ENCODE measurements around the gene NFE2L3. TPM values are rescaled to one million over a fixed set of nuclear protein-coding genes. Genes with fewer than 3 reads are reported as not detected.
"Not testable (repeated sequence)": the region's sequence is repeated elsewhere in the genome, so short reads cannot be mapped to it uniquely, and the experiment has no call there.

The NFE2L3 gene, protein sequence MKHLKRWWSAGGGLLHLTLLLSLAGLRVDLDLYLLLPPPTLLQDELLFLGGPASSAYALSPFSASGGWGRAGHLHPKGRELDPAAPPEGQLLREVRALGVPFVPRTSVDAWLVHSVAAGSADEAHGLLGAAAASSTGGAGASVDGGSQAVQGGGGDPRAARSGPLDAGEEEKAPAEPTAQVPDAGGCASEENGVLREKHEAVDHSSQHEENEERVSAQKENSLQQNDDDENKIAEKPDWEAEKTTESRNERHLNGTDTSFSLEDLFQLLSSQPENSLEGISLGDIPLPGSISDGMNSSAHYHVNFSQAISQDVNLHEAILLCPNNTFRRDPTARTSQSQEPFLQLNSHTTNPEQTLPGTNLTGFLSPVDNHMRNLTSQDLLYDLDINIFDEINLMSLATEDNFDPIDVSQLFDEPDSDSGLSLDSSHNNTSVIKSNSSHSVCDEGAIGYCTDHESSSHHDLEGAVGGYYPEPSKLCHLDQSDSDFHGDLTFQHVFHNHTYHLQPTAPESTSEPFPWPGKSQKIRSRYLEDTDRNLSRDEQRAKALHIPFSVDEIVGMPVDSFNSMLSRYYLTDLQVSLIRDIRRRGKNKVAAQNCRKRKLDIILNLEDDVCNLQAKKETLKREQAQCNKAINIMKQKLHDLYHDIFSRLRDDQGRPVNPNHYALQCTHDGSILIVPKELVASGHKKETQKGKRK
- polyA plus RNA-seq (ENCODE audit: insufficient read length in 12 of 12), result 10 to 100 TPM in 1 of 12 donors, 1 to 10 TPM in 10, not detected in 1; 2.4 to 14.8 (median 5.2) TPM
- long read RNA-seq, donor 1, transcript NFE2L3-202 (1 exons, 2,258 nt), result major isoform, 16 of 1,496 reads
- long read RNA-seq, donor 1, partial matches to known transcripts, result 1,363 of 1,496 reads
- long read RNA-seq, donor 1, other reads (novel, unspliced or antisense), result 113 of 1,496 reads
- long read RNA-seq, donor 2, partial matches to known transcripts, result 720 of 898 reads
- long read RNA-seq, donor 2, other reads (novel, unspliced or antisense), result 177 of 898 reads
- long read RNA-seq, donor 3, partial matches to known transcripts, result 0 of 4 reads
- long read RNA-seq, donor 3, other reads (novel, unspliced or antisense), result 0 of 4 reads
- long read RNA-seq, donor 4, partial matches to known transcripts, result 0 of 1 reads
- long read RNA-seq, donor 4, other reads (novel, unspliced or antisense), result 0 of 1 reads
- long read RNA-seq, donor 5, partial matches to known transcripts, result 1,076 of 1,164 reads
- long read RNA-seq, donor 5, other reads (novel, unspliced or antisense), result 86 of 1,164 reads
- long read RNA-seq, donor 6, partial matches to known transcripts, result 326 of 401 reads
- long read RNA-seq, donor 6, other reads (novel, unspliced or antisense), result 74 of 401 reads
- long read RNA-seq, donor 7, transcript NFE2L3-202 (1 exons, 2,258 nt), result major isoform, 5 of 268 reads
- long read RNA-seq, donor 7, partial matches to known transcripts, result 172 of 268 reads
- long read RNA-seq, donor 7, other reads (novel, unspliced or antisense), result 89 of 268 reads
- long read RNA-seq, donor 8, partial matches to known transcripts, result 608 of 827 reads
- long read RNA-seq, donor 8, other reads (novel, unspliced or antisense), result 215 of 827 reads
- long read RNA-seq, donor 9, partial matches to known transcripts, result 446 of 501 reads
- long read RNA-seq, donor 9, other reads (novel, unspliced or antisense), result 54 of 501 reads
- long read RNA-seq, donor 10, partial matches to known transcripts, result 465 of 599 reads
- long read RNA-seq, donor 10, other reads (novel, unspliced or antisense), result 132 of 599 reads
- long read RNA-seq, donor 11, partial matches to known transcripts, result 672 of 788 reads
- long read RNA-seq, donor 11, other reads (novel, unspliced or antisense), result 115 of 788 reads

DNA sequence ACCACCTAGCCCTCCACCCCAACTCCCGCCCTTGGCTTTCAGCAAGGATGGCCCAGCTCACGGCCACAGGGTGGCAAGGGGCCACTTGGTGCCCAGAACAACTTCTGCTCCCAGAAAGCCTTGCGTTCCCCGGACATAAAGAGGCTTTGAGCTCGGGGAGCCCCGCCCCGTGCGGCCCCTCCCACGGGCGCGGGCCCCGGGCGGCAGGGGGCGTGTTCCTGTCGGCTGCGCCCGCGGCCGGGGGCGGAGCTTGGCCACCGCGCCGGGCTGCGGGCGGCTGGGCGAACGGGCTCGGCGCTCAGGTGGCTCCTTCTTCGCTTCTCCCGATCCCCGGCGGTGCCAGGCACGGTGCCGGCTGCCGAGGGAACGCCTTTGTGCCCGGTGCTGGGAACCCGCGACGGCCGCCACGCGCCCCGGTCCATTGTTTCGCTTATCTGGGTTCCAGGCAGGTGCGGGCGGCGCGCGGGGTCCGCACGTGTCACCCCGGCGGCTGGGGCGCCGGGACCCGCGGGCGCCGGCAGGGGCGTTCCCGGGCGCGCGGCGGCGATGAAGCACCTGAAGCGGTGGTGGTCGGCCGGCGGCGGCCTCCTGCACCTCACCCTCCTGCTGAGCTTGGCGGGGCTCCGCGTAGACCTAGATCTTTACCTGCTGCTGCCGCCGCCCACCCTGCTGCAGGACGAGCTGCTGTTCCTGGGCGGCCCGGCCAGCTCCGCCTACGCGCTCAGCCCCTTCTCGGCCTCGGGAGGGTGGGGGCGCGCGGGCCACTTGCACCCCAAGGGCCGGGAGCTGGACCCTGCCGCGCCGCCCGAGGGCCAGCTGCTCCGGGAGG is at the start of gene NFE2L3:
TSS of gene NFE2L3 (plus strand) at position 246 of the 829 bp plus-strand sequence. CDS start at position 547, 301 bp downstream.
- no peak for DNase-seq

DNA sequence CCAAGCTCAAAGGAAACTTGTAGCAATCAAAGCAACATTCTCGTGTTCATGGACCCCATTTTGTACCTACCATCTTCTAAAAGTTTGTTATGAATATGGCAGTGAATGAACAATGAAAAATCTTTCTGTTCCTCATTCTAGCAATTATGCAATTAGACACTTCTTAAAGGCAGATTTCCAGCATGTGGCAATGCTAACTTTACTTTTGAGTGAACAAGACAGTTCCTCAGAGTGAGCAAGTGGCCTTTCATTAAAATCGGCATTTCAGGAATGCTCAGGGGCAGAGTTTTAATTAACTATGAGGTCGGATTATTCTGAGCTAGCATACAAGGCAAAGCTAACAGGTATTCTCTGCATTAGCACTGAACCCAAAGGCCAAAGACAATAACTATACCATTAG is 48.4 kb upstream of the NFE2L3 start:
- no peak for DNase-seq

DNA sequence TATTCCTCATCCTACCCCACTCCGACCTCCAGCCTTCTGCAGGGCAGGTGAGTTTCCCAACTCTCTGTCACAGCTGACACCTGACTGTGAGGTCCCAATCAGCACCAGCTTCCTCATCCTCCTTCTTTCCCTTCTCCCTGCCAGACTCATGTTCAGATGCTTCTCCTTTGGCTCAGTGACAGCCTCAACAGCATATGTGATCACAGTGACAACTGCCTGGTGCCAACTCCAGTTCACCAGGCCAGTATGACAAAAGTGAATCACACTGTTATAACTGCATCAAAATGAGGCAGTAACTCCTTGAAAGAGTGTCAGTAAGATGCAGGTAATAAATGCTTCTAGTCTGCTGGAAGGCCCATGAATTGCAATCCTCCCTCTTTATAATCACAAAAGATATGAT is 46.8 kb upstream of the NFE2L3 start:
- DNase-seq, result no peak

DNA sequence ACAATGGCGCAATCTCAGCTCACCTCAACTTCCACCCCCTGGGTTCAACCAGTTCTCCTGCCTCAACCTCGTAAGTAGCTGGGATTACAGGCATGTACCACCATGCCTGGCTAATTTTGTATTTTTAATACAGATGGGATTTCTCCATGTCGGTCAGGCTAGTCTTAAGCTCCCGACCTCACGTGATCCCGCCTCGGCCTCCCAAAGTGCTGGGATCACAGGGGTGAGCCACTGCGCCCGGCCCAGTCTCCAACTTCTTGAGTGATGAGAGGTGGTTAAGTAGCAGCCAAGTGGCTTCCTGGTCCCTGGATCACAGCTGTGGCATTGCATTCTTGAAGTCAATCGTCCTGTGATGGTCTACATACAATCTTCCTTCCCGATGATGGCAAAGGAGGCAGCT is 46.1 kb upstream of the NFE2L3 start:
- no peak for DNase-seq

DNA sequence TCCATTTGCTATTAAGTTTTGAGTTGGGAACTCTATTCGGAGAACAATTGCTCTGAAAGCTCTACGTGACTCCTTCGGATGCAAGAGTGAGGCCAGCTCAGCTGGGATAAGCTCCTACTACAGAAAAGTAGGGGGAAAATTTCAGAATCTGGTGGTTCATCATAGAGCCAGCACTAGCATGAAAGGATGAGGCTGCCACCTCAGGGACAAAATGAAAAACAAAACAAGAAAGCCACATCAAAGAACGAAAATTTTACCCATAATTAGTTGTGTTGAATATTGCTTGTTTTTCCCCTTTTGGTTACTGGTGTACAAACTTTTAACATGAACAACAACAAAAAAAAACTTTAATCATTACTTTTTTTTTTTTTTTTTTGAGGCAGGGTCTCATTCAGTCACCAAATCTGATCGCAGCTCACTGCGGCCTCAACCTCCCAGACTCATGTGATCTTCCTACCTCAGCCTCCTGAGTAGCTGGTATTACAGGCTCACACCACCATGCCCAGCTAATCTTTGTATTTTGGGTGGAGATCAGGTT is 39.7 kb upstream of the NFE2L3 start:
- DNase-seq, result no peak

DNA sequence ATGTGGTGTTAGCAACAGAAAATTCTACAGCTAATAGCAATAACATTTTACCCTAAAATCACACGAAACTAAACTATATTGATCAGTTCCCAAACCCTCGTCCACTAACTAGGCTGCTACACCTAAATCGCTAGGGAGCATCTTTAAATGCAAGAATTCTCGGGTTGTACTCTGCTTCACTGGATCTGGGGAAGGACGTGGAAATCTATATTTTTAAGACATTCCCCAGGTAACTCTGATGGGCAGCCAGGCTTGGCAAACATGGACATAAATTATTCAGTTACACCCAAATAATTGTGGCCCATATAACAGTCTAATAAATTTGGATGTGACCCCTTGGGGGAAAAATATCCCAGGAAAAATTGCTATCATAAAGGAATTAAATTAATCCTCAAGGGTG is 36.3 kb upstream of the NFE2L3 start:
- DNase-seq, result no peak

DNA sequence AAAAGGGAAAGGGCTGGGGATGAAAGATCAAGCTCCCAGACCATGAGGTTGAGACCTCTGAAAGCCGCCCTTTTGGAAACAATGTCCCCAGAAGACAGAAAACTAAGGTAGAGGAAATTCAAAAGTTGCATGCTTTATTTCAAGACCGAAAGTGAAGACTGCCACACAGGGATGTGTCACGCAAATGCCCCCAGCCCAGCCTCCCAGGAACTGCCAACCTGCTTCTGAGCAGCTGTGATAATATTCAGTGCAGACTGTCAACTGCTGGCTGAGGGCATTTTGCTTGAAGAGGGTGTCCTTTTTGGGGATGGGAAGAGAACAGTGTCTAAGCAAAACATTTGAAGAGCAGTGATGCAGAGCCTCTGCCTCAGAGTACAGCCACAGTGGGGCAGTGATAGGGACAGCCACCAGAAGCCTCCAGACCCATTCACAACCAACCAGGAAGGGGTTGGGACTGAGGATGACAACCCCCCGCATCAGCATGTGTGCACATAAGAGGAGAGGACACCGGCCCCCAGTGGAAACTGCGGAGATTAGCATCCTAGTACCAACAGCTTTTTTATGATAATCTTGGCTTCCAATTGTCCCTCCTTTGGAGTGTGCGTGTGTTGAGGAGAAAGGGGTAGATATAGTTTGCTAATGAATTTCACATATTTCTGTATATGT is 34.7 kb upstream of the NFE2L3 start:
- no peak for DNase-seq

DNA sequence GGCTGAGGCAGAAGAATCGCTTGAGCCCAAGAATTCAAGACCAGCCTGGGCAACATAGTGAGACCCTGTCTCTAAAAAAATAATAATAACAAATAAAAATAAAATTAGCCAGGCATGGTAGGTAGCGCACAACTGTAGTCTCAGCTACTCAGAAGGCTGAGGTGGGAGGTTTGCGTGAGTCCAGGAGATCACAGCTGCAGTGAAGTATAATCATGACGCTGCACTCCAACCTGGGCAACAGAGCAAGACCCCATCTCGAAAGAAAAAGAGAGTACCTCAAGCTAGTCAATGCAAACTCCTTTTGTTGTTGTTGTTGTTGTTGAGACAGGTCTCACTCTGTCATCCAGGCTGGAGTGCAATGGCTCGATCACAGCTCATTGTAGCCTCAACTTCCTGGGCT is 34.0 kb upstream of the NFE2L3 start:
- DNase-seq, result no peak

DNA sequence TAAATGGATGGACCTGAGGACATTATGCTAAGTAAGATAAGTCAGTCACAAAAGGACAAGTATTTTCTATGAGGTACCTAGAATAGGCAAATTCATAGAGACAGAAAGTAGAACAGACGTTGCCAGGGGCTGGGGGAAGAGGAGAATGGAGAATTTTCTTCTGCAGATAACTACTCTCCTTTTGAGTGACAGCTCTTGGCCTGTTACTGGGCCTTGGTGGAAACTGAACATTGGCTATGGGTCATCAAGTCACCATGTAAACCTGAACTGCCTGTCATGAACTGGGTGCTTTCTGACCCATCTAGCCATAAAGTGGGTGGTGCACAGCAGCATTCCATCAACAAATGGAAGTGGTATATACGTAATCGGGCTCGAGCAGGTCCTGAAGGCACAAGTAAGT is 29.3 kb upstream of the NFE2L3 start:
- DNase-seq, result no peak

DNA sequence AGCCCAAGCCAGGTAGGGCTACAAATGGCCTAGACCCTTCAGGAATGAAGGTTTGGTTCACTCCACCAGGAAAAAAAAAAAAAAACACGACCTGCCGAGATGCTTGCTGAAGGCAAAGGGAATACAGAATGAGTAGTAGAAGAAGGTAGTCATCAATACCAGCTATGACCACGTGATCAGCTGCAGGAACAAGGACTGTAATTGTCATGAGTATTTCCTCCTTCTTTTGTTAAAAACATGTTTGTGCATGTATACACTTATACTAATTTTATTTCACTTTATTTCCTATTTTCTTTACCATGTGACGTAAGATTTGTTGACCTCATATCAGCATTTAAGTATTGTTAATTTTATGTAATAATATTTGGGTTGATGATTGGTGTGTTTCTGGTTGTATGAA is 27.2 kb upstream of the NFE2L3 start:
- not testable (repeated sequence) for DNase-seq

DNA sequence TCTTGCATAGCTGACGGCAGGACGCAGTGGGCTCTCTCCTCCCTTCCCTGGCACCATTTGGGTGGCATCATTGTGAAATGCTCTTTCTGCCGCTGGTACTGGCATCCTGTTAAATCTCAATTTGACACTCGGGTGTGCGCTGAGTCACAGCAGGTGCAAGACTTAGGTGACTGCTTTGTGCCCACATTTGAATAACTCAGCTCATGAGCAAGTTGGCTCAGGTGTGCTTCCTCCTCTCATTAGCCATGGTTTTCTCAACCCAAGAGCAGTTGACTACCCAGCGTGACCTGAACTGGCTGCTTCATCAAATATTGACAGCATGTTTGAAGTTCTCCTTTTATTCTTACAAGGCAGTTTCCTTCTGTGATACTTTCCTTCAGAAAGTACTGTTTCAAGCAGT is 24.6 kb upstream of the NFE2L3 start:
- no peak for DNase-seq

DNA sequence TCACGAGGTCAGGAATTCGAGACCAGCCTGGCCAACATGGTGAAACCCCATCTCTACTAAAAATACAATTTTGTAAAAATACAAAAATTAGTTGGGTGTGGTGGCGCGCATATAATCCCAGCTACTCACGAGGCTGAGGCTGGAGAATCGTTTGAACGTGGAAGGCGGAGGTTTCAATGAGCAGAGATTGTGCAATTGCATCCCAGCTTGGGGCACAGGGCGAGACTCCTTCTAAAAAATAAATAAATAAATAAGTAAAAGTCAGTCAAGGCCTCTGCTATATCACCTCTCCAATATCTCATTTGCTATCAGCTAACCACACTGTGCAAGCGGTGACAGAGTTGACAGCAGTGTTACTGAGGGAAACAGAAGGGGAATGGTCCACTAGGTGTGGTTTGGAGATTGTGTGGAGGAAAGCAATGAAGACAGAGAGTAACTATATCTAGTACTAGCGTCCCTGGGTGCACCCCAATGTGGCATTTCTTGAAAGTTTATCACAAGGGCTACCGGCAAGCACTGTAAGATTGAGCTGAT is 20.9 kb upstream of the NFE2L3 start:
- DNase-seq, result no peak

DNA sequence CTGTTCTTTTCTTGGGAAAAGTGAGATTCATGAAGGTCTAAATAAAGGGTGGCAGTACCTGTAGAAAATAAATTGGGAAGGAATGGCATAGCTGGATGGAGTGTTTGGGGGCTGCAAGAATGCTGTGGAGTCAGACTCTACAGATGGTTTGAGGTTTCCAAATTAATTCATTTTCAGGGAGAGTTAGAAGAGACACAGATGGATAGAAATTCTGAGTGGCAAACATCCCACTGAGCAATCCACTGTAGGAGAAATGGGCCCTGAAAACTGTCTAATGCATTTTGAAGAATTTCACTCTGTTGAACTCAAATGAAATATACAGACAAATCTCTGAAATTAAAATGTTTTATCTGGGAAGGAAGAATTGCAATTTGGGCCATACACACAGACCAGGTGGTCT is 16.9 kb upstream of the NFE2L3 start:
- DNase-seq, result no peak

DNA sequence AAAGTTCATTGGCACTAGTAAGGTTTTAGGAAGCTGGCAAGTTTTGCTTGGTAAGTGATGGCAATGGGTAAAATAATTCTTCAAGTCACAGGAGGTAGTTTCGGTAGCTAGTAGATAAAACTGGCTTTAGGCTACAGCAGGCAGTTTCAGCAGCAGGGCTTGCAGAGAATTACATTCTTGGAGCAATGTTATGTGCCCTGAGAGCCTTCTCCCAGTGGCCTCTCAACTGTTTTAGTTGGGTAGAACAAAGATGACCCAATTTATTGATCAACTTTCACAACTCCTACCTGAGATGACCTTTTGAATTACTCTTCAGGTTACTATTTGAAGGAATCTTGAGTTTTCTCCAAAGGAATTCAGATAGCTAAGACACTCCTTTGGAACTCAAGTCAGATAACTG is 16.4 kb upstream of the NFE2L3 start:
- no peak for DNase-seq

DNA sequence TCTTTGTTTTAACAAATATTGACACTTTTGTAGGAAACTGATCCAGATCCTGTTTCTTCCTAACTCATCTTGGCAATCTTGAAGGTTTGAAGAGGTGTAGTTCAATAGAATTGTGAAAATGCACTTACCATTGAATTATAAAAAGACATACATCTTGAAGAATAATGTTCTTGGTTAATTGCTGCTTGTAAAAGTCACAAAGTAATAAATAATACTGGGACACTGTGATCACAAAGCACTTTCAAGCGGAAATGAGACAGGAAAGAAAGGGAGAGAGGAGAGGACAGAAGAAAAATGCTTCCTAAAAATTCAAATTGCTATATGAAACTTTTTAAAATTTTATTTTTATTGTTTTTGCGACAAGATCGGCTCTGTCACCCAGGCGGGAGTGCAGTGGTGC is 15.2 kb upstream of the NFE2L3 start:
- no peak for DNase-seq

DNA sequence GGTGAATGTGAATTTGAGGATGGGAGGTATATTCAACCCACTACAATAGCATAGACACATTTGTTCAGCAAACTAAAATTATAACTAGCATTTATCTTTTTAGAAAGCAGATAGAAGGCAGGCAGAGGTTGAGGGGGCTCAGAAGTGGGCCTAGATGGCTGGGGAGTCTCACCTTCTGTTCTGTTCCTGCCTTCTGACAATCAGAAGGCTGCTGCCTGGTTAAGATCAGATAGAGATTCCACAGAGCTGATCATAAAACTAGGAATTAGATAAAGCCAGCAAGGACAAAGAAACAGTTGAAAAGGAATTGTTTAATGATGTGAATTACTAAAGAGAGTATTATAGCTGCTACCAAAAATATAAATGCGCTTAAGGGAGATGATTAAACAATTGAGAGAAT is 11.6 kb upstream of the NFE2L3 start:
- DNase-seq, result no peak

DNA sequence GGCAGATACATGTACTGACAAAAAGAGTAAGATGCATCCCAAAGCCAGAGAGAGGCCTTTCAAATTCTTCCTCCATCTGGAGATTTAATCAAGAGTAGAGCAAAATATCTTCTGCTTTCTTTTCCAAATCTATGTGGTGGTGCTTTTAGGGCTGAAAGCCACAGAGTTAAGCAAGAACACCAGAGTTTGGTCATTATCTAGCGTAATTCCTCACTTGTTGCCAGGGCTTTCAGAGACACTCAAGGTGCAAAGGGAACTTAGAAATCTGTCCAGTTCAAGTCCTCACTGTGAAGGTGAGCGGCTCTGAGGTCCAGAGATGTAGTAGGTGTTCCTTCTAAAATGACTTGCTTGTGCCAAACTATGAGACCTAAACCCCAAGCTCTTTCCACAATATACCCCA is 10.9 kb upstream of the NFE2L3 start:
- no peak for DNase-seq

DNA sequence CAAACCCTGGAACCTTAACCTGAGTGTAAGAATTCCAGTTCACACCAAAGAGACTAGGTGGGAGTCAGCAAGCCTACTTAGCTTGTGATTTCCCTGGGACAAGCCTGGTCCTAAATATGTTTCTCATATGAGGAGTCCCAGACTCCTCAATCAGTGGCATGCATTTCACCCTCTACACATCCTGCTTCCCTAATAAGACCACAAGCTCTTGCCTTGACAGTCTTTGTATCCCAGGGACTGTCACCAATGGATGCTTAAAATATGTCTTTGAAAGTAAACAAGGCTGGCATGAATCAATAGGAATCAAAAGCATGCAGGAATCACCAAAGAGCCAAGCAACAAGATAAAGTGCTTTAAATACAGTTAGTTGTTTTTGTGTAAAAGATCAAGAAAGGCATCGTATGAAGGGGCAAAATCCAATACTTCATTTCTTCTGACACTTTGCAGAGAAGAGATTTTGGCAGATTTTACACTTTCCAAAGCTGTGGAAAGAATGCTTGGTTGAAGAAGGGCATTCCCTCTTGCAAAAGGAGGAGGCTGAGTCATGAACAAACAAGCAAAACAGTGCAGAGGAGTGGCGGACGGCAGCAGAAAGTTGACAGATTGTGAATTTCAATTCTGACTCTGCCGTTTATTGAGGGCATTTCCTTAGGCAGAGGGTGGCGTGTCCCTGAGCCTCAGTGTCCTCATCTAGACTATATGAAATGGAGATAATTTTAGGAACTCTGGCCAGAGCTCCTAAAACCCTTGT is 8.5 kb upstream of the NFE2L3 start:
- no peak for DNase-seq
